HG03460 (cell line): ENCODE results near the gene LIME1.

Experiments used
- ATAC-seq: cut with Tn5 transposase; IDR thresholded peaks from one replicate; pipeline ENCODE4 v1.9.1; 2021; ENCODE audit not compliant: unreplicated experiment

Gene LIME1

DNA sequence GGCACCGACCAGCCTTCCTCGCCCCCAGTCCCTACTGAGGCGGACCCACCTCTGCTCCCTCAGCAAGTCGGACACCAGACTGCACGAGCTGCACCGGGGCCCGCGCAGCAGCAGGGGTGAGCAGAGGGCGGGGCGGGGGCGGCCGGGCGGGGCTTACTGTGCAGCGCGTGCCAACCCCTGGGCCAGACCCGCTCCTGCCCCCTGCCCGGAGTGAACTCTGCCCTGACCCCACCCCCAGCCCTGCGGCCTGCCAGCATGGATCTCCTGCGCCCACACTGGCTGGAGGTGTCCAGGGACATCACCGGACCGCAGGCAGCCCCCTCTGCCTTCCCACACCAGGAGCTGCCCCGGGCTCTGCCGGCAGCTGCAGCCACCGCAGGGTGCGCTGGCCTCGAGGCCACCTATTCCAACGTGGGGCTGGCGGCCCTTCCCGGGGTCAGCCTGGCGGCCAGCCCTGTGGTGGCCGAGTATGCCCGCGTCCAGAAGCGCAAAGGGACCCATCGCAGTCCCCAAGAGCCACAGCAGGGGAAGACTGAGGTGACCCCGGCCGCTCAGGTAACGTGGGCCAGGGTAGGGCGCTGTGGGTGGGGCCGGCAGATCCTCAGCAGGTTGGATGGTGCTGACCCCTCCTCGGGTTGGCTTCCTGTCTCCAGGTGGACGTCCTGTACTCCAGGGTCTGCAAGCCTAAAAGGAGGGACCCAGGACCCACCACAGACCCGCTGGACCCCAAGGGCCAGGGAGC lies 1.7 kb downstream of the LIME1 start:
- ATAC-seq: no peak

DNA sequence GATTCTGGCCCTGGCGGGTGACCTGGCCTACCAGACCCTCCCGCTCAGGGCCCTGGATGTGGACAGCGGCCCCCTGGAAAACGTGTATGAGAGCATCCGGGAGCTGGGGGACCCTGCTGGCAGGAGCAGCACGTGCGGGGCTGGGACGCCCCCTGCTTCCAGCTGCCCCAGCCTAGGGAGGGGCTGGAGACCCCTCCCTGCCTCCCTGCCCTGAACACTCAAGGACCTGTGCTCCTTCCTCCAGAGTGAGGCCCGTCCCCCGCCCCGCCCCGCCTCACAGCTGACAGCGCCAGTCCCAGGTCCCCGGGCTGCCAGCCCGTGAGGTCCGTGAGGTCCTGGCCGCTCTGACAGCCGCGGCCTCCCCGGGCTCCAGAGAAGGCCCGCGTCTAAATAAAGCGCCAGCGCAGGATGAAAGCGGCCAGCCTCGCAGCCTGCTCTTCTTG lies 2.2 kb downstream of the LIME1 start:
- ATAC-seq: no peak

DNA sequence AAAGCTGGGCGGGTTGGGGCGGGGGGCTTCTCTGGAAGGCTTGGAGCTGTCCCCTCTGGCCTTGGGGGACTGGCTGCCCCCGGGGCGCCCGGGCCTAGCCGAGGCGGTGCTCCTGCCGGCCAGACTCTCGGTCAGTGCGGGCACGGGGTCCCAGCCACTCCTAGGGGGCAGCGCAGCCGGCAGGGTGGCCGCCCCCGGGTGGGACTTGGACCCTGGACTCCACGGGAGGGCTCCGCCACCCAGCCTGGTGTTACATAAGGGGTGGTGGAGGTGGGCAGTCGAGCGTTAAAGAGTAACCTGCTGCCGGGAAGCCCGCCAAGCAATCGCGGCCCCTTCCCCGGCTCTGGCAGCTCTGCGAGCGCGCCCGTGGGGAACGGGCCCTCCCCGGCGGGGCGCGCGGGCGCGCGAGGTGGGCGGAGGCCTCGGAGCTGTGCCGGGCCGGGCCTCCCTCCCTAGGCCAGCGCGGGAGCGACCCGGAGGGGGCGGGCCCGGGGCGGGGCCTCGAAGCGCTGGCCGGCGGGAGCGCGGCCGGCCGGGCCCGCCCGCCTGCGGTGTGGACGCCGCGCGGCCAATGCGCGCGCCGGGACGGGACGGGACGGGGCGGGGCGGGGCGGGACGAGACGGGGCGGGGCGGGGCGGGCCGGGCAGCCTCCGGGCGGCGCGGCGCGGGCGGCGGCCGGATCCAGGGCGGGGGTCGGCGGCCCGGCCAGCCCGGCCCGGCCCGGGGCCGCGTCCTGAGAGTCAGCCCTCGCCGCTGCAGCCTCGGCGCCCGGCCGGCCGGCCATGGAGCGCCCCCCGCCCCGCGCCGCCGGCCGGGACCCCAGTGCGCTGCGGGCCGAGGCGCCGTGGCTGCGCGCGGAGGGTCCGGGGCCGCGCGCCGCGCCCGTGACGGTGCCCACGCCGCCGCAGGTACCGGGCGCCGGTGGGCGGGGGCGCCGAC lies 2.9 kb downstream of the LIME1 start, which contains the start of gene SLC2A4RG:
SLC2A4RG (plus strand) TSS at position 647 of the 940 bp plus-strand sequence; CDS start at position 784, 137 bp downstream.
- ATAC-seq: no peak

DNA sequence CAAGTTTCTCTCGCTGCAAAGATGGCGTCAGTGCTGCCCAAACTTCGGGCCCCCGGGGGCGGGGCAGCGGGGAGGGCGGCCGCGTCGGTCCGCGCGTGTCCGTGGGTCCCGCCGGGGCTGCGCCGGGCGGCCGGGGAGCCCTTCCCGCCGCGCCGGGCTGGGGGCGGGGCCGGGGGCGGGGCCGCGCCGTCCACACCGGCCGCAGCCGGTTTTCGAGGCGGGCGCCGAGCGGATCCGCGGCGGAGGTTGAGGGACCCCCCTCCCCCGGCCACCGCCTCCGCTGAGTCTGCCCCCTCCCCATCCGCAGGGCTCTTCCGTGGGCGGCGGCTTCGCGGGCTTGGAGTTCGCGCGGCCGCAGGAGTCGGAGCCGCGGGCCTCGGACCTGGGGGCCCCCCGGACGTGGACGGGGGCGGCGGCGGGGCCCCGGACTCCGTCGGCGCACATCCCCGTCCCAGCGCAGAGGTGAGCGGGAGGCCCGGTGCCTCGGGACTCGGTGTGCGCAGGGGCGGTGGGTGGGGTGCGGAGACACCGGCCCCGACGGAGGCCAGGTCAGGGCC lies 3.7 kb downstream of the LIME1 start:
- ATAC-seq: no peak

DNA sequence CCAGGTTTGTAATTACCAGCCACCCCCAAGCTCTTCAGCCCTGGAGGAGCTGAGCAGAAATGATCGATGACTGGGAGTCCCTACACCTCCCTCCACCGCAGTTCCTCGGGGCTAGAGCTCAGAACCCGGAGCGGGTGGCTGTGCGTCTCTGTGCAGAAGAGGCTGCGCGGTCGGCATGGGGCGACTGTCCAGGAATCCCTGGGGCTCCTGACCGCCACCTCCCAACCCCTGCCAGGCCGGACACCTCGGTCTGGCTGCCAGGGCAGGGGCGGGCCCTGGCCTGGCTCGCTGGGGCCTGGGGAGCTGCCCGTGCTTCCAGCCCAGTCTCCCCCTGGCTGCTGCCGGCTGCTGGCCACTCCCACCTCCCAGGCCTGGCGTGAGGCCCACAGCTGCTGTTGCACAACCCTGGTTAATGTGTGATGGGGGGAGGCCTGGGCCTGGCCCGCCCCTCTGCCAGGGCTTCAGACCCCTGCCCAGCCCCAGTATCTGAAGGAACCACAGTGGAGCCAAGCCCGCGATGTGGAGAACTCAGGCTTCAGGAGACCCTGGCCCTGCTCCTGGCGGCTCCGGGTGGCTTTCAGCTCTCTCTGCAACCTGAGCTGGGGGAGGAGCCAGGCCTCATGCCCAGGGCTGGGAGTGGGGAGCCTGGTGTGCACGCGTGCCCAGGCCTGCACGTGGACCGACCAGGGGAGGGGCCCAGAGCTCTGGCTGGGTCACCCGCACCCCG lies 4.3 kb downstream of the LIME1 start:
- no peak for ATAC-seq

DNA sequence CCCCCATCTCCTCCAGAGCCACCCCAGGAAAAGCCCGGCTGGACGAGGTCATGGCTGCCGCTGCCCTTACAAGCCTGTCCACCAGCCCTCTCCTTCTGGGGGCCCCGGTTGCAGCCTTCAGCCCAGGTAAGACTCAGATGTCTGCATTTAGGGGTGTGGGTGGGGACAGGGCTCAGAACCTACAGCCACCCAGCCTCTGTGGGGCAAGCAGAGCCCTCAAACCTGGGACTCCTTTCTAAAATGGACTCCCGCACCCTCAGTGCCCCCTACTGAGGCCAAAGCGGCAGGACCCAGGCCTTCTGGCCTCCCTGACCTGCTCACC lies 4.9 kb downstream of the LIME1 start:
- ATAC-seq: no peak

DNA sequence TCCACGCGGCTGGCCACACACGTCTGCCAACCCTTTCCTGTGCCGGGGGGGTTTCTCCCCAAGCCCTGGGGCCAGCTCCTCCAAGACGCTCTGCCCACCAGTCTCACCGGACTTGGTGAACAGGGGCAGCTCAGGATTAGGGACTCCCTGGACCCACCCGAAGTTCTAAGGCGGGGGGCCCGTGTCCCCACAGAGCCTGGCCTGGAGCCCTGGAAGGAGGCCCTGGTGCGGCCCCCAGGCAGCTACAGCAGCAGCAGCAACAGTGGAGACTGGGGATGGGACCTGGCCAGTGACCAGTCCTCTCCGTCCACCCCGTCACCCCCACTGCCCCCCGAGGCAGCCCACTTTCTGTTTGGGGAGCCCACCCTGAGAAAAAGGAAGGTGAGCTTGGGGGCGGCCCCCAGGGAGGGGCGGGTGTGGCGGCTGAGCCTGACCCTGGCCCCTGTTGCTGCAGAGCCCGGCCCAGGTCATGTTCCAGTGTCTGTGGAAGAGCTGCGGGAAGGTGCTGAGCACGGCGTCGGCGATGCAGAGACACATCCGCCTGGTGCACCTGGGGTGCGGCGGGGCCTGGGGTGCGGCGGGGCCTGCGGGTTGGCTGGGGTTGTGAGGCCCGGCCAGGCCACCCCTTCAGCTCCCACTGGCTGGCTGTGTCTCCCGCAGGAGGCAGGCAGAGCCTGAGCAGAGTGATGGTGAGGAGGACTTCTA lies 5.4 kb downstream of the LIME1 start:
- ATAC-seq: no peak

DNA sequence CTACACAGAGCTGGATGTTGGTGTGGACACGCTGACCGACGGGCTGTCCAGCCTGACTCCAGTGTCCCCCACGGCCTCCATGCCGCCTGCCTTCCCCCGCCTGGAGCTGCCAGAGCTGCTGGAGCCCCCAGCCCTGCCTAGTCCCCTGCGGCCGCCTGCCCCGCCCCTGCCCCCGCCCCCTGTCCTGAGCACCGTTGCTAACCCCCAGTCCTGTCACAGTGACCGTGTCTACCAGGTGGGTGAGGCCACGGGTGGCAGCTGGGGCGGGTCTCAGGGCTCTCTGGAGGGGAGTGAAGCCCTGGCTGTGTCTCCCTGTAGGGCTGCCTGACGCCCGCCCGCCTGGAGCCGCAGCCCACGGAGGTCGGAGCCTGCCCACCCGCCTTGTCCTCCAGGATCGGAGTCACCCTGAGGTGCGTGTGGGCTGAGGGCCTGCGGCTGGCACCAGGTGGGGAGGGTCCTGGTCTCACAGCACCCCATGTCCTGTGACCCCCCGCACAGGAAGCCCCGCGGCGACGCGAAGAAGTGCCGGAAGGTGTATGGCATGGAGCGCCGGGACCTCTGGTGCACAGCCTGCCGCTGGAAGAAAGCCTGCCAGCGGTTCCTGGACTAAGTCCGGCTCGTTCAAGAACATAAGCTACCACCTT lies 6.0 kb downstream of the LIME1 start:
- no peak for ATAC-seq

DNA sequence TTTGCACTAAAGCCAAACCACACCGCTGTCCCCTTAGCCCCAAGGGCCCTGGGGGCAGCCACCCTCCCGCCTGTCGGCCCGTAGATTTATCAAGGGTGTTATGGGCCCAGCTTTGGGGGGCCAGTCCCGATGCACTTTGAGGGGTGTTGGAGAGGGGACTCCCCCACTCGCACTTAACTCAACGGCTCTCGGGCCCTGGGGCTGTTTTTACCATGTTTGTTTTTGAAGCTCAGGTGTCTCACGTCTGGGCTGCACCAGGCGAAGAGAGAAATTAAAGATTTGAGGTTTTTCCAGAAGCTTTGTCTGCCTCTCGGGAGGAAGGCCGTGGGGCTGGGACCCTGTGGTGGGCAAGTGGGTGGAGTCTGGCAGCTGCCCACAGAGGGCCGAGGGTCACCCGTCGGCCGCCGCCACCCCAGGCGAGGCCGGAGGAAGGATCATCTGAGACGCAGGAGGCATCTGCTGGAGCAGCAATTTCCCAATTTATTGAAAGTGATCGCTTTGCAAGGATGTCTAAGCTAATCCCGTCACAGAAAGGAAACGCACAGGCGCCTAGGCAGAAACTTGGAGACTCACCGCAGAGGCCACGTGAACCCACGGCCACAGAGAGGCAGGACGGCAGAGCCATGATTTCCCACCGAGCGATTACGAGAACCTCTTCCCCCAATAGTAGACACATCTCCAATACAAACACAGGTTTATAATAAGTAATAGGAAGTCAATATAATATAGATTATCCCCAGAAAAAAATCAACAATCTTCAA lies 6.9 kb downstream of the LIME1 start:
- no peak for ATAC-seq

DNA sequence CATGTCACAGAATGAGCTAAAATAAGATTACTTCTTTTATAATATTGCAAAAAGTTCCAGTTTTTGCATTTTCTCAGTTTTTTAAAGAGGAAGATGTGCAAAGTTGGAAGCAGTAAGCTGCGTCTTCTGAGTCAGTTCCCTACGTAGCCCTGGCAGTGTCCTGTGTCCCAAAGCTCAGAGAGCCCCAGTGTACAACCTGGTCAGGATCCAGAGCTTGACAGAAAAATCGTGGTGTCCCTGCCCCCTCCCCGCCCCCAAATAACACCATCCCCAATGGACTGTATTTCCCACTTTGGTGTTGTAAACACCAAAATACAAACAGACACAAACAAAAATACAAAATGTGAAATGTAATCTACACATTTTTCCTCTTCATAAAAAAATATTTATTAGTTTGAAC lies 7.7 kb downstream of the LIME1 start:
- no peak for ATAC-seq

DNA sequence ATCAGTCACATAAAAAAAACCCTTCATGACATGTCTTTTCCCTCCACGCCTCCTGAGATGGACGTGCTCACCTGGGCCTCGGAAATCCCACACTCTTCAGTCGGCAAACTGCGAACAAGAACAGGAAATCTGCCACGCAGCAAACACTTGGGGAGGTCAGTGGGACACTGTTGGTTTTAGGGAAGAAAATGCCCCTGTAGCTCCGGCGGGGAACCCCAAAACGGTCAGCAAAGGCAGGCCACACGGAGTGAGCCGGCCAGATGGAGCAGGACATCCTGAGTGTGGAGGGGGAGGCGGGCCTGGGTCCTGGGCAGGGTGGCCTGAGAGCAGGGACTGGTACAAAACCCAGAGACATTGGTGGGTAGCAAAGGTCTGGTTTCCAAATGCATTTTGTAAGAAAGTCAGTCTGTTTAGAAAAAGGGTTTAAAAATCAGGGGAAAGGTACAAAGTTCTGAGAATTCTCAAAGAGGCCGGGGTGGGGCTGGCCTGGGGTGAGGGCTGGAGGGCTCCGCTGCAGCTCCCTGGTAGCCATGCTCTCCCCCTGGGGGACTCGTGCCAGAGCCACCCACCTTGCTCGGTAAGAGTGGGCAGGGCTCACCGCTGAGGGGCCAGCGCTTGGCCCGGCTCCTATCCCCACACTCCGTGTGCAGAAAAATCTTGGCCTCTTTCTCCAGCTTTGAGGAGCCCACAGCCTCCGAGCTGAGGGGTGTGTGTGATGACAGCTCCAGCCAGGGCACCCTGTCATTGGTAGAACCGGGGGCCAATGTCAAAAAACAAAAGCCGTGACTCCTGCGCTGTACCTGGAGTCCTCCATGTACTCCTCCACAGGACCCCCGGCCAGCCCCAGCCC lies 8.3 kb downstream of the LIME1 start:
- no peak for ATAC-seq

DNA sequence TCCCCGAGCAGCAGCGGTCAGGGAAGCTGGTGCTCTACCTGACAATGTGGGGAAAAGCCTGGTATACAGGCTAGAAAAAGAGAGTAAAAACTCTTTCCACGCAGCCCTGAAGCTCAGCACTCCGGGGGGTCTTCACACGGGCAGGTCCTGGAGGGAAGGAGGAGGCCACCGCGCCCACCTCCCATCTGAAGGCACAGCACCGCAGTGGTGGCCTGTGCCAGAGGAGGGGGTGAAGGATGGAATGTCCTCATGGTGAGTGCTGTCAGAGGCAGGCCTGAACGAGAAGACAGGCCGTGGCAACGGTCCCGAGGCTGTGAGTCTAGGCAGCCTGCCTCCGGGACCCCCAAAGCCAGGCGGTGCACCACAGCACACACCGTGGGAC lies 9.0 kb downstream of the LIME1 start:
- ATAC-seq: no peak

DNA sequence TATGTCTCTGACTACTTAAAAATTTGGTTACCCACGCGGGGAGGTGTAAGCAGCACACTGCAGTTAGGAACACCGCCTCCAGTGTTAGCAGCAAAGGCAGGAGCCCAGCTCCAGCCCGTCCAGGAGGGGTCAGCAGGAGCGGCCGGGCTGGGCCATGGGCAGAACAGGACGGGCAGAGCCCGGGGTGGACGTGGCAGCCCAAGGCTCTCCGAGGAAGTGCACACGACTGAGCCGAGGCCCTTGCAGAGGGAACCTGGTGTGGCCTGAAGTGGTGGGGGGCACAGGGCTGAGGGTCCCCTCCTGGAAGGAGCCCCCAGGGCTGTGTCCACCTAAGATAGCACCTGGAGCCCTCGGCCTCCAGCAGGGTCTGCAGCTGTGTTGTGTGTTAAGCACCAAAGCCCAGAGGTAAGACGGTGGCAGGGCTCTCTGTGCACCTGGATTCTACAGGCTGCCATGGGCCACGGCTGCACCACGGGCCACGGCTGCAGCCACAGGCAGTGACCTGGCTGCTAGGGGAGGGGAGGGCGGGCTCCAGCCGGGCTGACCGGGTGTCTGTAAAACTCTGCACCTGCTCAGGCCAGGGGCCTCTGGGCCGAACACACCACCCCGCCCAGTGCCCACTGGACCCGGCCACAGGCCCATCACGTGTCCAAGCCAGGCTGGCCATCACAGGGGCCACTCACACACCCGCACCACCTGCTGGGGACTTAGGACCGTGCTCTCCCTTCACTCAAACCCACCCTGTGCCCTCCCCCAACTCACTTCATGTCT lies 9.7 kb downstream of the LIME1 start:
- ATAC-seq: no peak

DNA sequence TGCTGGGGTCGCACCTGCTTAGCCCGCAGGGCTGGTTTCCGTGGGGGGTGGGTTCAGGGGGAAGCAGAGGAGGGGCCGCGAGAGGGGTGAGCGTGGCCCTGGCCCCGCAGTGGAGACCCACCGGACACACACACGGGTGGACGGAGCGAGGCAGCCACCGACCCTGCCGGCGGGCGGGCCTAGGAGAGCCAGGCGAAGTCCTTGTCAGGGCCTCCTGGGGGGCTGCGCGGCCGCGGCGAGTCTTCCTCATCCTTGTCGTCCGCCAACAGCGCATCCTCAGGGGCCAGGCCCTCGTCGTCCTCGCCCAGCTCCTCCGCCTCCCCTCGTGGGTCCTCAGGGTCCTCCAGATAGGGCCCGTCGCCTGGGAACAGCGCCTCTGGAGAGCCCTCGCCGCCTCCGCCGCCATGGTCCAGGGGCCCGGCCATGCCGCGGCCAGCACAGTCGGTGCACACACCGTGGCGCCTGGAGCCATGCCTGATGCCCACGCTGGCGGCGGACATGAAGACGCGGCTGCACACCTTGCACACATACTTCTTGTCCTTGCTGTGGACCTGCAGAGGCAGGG lies 10.4 kb downstream of the LIME1 start:
- ATAC-seq: no peak

DNA sequence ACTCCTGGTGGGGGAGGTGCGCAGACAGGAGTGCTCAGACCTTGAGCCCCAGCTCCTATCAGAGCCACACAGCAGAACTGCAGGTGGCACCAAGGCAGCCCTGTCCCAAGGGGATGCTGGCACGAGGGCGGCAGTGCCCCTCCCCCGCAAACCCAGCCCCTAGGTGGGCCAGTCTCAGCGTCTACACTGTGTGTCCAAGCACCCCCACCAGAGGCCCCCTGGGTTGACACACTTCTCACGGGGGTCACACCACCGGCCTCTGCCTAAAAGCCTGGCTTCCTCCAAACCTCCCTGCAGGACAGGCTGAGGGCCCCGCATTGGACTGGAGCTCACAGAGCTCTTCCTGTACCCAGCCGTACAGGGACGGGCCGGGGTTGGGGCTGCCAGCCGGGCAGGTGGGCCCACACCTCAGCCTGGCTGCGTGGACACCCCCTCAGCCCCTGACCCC lies 11.2 kb downstream of the LIME1 start:
- no peak for ATAC-seq

DNA sequence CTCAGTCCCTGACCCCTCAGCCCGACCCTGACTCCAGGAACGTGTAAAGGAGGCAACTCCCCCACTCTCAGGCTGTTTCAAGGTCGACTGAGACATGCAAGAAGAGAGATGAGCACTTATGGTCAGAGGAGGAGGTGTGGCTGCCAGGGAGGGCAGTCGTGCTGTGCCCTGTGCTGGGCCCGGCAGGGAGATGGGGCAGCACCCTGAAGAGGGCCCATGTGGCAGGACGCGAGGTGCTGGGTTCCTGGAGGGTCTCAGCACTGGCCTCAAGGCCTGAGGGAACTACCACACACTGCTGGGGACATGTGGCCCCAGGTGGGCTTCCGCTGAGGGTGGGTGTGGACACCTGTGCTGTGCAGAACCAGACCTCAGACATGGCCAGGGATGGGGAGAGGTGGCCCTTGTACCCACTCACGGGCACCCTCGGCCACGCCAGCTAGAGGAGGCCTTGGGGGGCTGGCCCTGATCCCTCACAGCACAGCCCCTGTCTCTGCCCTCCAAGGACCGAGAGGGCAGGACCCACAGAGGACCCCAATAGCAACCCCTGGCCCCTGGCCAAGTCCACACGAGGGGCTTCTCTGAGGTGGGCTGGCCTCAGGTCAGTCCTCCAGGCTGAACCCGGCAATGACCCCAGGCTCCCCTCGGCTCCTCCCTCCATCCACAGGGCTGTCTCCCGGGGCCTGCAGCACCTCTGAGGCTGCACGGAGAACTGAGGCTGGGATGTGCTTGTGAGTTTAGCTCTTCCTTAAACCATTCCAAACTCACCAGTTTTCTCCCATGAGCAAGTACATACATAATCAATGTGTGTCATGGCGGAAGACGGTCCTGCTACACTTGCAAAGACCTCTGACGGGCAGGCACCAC lies 11.8 kb downstream of the LIME1 start:
- no peak for ATAC-seq

DNA sequence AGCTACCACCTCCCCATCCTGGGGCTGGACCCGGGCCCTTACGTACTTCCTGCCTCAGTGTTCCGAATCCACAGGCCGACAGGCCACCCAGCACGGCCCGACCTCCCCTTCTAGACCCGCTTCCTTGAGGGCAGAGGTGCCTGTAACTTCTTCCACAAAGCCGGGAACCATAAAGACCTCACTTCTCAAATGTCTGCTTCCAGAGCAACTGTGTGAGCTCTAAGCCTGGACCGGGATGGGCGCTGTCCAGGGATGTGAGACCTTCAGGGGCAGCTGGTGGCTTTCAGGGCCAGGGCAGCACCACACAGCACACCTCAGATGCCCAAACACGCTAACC lies 12.4 kb downstream of the LIME1 start:
- no peak for ATAC-seq
